GM18867 (cell line): ENCODE data around the gene ARHGEF16.

Source experiments
- ATAC-seq: cut with Tn5 transposase; IDR thresholded peaks from one replicate; pipeline ENCODE4 v1.9.1; 2021; ENCODE audit warnings: mild to moderate bottlenecking, moderate library complexity; ENCODE audit not compliant: unreplicated experiment

ARHGEF16 gene

DNA sequence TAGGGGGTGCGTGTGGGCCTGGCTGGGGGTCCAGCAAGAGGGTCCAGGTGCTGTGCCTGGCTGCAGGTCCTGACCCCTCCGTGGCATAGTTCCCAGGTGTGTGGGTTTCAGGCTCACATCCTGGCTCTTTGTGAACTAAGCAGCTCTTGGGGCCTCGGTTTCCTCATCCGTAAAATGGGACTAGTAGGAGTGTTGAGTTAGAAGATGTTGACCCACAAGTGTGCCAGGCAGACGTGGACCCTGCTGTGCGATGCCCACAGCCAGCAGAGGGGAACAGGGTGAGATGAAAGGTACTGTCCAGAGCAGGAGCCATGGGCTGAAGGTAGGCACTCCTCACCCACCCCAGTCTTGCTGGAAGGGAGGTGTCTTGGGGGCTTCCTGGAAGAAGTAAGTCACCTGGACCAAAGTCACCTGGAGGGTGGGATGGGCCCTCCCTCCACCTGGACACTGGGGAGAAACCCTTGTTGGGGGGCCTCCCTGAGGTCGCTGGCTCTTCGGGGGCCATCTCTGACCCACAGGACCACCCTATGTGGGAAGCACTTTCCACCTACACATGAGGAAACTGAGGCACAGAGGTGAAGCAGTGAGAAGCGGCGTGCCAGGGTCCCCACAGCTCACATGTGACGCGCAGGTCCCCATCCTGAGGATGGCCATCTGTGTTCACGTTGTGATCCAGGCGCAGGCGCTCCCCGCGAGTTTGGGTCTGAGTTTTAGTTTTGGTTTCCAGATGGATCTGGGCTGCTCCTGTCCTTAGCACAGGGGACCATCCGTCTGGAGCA lies 1.4 kb downstream of the ARHGEF16 start:
- no peak for ATAC-seq

DNA sequence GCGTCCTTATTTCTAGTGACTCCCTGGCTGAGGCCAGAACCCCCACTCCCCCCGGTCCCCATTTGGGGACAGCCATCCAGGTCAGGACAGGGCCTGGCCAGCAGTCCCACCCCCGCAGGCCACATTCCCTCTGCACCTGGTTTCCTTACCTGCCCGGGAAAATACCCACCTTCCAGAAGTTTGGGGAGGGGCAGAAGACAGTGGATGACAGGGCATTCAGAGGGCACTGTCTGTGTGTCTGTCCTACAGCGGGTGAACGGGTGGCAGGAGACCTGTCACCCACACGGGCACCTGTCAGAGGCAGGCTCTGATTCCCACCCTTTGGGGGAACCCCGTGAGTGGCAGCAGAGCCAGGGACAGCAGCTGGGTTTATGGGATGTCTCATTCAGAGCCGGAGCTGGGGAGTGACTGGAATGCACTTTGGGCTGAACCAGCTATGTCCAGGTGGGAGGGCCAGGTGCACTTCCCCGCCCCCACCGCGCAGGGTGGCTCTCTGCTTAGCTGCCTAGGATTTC lies 2.0 kb downstream of the ARHGEF16 start:
- no peak for ATAC-seq

DNA sequence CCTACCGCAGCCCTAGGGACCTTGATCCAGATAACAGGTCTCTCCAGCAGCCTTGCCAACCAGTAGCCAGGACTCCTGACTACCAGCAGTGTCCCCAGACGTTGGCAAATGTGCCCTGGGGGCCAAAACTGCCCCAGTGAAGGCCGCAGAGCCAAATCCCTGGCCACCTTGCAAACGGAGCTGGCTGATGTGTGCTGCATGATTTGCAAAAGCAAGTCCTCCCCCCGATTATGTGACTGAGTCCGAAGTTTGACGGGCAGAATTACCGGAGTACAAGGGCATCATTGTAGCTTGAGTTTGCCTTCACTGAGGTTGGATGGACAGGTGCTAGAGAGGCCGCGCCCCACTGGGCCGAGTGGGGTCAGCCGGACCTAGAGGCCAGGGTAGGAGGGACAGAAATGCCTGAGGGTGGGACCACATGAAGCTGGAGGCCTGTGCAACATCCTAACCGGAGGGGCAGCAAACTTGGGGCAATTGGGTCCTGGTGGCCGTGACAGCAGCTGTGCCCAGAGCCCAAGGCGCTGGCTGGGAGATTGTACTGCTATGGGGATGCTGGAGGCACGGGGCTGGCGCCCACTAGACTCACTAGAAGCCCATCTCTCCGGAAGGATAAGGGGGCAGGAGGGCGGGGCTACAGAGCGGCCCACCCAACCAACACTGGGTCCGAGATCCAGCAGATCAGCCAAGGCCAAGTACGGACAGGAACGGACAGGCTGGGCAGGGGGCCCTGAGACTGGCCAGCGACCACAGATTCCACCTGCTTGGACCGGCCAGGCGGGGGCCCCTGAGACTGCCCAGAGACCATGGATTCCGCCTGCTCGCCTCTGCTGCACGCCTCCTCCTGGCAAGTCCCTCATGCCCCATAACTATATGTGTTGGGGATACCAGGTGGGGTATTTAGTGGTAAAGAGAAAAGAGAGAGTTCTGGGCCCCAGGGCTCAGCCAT lies 2.8 kb downstream of the ARHGEF16 start:
- no peak for ATAC-seq

DNA sequence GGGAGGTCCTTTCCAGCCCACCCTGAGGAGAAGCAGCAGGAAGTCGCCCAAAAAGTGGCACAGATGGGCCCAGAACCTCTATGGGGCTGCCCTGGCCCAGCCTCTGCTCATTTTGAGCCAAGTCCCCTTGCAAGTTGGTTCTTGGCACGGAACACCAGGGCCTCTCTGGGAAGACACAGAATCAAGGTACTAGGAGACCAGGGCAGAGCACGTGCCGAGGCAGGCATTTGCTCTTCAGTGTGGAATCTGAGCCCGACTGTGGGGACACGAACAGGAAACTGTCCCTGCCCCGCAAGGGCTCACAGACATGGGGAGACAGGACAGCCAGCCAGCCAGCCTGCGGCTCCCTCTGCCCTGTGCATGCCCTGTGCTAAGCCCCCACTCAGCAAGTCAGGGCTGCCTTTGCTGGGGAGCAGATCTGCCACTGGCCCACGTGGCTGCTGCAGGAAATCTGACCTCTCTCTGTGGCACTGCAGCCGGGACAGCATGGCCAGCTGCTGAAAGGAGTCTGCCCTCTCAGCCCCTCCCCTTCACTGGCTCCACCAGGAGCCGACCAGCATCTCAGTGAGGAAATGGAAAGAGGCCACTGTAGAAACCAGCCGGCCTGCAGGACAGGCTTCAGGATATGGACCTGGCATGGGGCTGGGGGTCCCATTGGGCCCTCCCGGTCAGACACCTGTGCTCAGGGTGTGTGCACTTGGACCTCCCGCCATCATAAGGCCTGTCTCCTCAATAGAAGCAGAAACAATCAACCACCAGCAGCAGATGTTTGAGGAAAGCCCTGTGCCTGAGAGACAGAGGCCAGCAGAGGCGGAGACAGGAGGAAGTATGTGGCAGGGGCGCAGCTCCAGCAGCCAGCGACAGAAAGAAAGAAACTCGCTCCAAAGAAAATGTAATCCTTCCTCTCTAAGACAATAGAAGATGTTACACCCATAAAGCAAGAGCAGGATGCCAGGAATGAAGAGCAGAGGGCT lies 3.7 kb downstream of the ARHGEF16 start:
- ATAC-seq: no peak

- ATAC-seq: no peak
These were observed 4.8 kb downstream of the ARHGEF16 start for GRCh38 chr1:3459051-3459908.

GRCh38 chr1:3459940-3460671 lies 5.6 kb downstream of the ARHGEF16 start:
- no peak for ATAC-seq

- ATAC-seq: no peak
These were observed 6.2 kb downstream of the ARHGEF16 start for GRCh38 chr1:3460672-3461131.

DNA sequence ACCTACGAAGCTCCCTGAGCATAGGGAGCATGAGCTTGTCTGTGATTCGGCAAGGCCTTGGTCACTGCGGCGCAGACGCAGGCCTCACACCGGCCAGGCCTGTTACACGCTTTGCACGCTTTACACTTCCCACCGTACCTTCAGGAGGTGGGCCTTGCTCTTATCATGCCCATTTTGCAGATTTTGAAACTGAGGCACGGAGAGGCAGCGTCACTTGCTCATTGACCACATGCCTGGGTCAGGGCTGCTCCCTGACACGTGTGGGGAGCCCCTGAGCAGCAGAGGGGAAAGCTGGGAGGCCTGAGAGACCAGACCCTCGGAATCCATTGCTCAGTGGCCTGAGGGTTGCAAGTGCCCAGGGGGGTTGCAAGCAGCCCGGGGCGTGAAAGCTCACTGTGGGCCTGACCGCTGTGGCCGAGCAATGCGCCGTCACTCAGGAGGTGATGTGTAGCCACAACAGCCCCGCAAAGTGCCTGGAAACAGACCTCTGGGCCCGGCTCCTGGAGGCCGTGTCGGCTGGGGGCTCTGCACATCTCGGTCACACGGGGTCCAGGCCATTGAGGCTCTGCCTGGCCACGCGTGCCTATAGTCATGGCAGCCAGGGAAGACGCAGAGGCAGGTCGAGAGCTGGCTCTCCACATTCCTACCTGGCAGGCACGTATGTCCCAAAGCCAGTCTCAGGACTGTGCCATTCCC lies 6.9 kb downstream of the ARHGEF16 start:
- no peak for ATAC-seq

DNA sequence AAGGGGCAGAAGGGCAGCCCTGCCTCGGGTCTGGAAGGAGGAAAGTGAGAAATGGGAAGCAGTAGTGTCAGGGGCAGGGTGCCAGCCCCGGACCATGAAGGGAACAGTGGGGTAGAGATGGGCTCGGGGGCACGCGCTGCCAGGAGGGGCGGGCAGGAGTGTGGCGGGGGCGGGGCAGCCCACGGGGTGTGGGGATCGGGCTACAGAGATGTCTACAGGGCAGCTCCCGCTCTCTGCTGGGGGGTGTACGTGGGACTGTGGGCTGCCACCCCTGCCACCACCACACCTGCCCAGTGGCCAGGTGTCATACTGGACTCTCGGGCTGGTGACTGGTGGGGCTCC lies 7.4 kb downstream of the ARHGEF16 start:
- ATAC-seq: no peak

DNA sequence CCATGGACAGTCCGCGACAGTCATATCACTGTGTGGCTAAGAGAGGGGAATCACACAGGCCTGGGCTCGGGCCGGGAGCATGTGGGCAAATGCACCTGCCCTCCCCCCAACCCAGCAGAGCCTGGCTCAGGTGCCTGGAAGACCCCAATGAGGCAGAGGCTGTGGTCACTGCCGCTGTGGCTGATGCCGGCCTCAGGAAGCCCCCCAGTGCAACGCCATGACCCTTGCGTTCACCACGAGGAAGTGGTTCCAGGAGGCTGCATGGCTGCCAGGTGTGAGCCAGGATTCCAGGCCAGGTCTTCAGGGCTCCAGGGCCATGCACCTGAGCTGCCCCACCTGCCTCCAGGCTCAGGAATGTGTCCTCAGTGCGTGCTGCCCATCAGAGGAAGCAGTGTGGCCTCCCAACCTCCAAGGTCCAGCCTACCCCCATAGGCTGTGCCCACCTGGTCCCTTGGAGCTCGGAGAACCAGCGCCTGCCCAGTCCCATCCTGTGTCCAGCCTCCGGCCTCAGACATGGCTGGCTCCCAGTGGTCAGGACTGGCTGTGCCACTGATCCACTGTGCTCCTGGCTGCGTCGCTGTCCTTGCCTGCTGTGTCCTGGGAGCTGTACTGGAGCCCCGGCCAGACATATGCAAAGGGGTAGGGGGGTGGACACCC lies 8.0 kb downstream of the ARHGEF16 start:
- no peak for ATAC-seq

- no peak for ATAC-seq
These were observed 8.5 kb downstream of the ARHGEF16 start for GRCh38 chr1:3463013-3463385.

DNA sequence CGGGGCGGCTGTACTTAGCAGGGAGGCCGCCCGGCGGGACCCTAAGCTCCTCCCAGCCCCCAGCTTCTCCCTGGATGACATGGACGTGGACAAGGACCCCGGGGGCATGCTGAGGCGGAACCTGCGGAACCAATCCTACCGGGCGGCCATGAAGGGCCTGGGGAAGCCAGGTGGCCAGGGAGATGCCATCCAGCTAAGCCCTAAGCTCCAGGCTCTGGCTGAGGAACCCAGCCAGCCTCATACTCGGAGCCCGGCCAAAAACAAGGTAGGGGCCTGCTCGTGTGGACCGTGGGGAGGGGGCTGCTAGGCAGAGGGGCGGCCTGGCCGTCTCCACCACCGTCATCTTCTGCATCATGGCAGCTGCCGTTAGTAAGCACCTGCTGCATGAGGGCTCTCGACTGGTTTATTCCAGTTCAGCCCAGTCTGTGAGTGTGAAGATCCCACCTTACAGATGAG lies 9.0 kb downstream of the ARHGEF16 start:
- ATAC-seq: no peak

DNA sequence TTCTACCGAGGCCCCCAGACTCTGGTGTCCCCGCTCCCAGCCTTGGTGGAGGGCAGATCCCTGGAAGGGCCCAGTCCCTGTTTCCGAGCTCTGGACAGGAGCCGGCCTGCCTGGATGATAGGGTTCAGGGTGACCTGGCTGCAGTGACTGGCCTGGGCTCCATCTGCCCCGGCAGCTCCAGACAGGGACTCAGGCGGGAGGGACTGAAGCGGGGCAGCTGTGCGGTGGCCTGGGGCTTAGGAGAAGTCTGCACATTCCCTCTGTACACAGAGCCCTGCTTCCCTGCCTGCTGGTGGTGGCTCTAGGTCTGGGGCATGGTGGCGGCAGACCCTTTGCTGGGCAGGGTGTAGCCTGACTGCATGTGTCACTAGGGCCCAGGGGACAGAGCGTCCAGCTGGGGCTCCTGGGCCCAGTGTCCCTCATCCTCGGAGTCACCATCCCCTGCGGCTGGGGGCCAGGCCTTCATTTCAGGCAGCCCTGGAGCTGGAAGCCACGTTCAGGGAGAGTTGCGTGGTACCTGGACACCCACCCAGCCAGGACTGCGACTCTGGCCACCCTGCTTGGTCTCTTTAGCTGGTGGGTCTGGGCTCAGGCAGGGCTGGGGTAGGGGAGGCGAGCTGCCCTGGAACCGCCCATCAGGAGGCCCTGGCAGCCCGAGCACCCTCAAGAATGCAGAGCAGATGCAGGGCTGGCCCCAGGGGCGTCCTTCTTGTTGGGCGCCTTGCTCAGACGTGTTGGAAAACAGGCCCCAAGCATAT lies 9.6 kb downstream of the ARHGEF16 start:
- no peak for ATAC-seq

GRCh38 chr1:3464649-3465025 lies 10.2 kb downstream of the ARHGEF16 start:
- no peak for ATAC-seq

DNA sequence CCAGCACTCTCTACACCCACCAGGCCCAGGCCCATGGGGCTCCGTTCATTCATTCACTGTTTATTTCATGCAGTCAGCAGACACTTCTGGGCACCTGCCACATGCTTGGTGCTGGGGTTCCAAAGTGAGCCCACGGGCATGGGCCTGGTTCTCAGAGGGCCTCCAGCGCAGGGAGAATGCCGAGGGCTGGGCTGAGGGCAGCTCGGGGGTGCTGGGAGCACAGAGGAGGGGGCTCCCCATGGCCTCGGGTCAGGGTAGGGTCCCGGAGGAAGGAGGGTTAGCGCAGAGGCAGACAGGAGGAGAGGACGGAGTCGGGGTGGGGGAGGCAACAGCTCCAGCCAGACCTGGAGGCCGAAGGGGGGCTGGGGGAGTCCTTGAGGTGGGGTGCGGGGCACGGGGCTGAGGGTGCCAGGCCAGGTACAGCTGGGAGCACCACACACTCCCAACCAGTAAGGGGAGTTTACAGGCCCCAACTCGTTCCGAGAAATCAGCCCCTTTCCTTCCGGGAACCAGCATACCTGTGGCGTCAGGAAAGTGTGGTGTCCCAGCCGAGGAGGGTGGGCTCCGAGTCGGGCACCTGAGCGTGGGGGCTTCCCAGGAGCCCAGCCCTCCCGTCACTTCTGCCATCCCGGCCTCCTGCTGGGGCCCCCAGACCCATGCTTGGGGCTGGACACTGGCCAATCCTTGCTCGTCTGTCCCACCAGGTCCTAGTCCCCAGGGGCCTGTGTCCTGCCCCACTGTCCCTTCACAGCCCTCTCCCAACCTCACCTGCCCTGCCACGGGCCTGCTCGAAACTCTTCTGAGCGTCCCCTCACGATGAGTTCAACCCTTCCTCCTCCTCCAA lies 10.8 kb downstream of the ARHGEF16 start:
- no peak for ATAC-seq

GRCh38 chr1:3465935-3466321 lies 11.5 kb downstream of the ARHGEF16 start:
- no peak for ATAC-seq
